B cell (primary cell): ENCODE data around the gene PARD3. TPM values are rescaled to one million over a fixed set of nuclear protein-coding genes. Genes with fewer than 3 reads are reported as not detected.

Experiments used
- ATAC-seq: fragments of 200-7000 bp; cut with Tn5 transposase; one replicate; pipeline ENCODE4 v1.10.0; 2021; ENCODE audit warnings: low read depth, mild to moderate bottlenecking, moderate number of reproducible peaks, moderate library complexity
- CTCF ChIA-PET: fragments of 350-600 bp; sonication (Branson Sonifier 250); formaldehyde crosslinking; loops from one replicate; lab custom pipeline; 2021; ENCODE audit warnings: antibody characterized with exemption, inconsistent platforms; lab: Charles Lee
- POLR2A ChIA-PET: fragments of 350-600 bp; sonication (Branson Sonifier 250); formaldehyde crosslinking; loops from one replicate; lab custom pipeline; 2021; ENCODE audit warnings: antibody characterized with exemption; lab: Charles Lee
- DNase-seq: peaks from one replicate; pipeline ENCODE4 v3.0.0; 2013
- H2AFZ ChIP-seq: 2 replicates; pipeline ENCODE4 v1.6.1; 2012; ENCODE audit warnings: mild to moderate bottlenecking, low read depth, low read length; ENCODE audit not compliant: insufficient read depth, poor library complexity, severe bottlenecking
- H3K27ac ChIP-seq, 2 donors: 1 replicate in 1 of 2; 2 replicates in 1 of 2; pipeline ENCODE4 v1.5.1; 2012 to 2013; ENCODE audit warnings: low read length in 2 of 2, mild to moderate bottlenecking in 2 of 2, moderate library complexity in 1 of 2
- H3K27me3 ChIP-seq, 4 experiments: fragments of 200-600 bp in 1 of 4; sonication (generic) in 1 of 4; replicated peaks in 1 of 4; 1 replicate in 2 of 4; 2 replicates in 2 of 4; pipeline versions ENCODE4 v1.6.1 to v1.7.0; 2013 to 2016; ENCODE audit warnings: low read length in 3 of 4, mild to moderate bottlenecking in 2 of 4, mixed read lengths in 1 of 4, moderate library complexity in 1 of 4; ENCODE audit not compliant: insufficient read depth in 4 of 4, control insufficient read depth in 3 of 4; ENCODE audit errors: control extremely low read depth in 1 of 4
- H3K36me3 ChIP-seq, 2 experiments: replicated peaks in 1 of 2; 1 replicate in 1 of 2; 2 replicates in 1 of 2; pipeline versions ENCODE4 v1.6.1 to v1.7.1; 2013; ENCODE audit warnings: low read length in 1 of 2; ENCODE audit not compliant: insufficient read depth in 2 of 2, control insufficient read depth in 1 of 2; ENCODE audit errors: control extremely low read depth in 1 of 2, extremely low read depth in 1 of 2
- H3K4me1 ChIP-seq, 2 donors: fragments of 200-600 bp in 1 of 2; sonication (generic) in 1 of 2; 1 replicate in 1 of 2; 2 replicates in 1 of 2; pipeline versions ENCODE4 v1.5.1 to v1.6.1; 2013 to 2017; ENCODE audit warnings: low read length in 2 of 2; ENCODE audit not compliant: control insufficient read depth in 2 of 2, insufficient read depth in 2 of 2
- H3K4me2 ChIP-seq: replicated peaks from 2 replicates; pipeline ENCODE3; 2012; ENCODE audit warnings: mild to moderate bottlenecking, low read depth, low read length; ENCODE audit not compliant: poor library complexity, severe bottlenecking
- H3K4me3 ChIP-seq, 5 experiments: fragments of 200-600 bp in 1 of 5; sonication (generic) in 1 of 5; 1 replicate in 3 of 5; 2 replicates in 2 of 5; pipeline versions ENCODE4 v1.5.1 to v1.7.0; 2011 to 2016; ENCODE audit warnings: low read length in 4 of 5, mild to moderate bottlenecking in 4 of 5, low read depth in 2 of 5, control low read depth in 1 of 5, moderate library complexity in 1 of 5; ENCODE audit not compliant: insufficient read depth in 1 of 5; ENCODE audit errors: control extremely low read depth in 1 of 5, extremely low read depth in 1 of 5
- H3K79me2 ChIP-seq: fragments of 200-600 bp; sonication (generic); one replicate; pipeline ENCODE4 v1.6.0; 2016; ENCODE audit warnings: low read length; ENCODE audit not compliant: control insufficient read depth, insufficient read depth
- H3K9ac ChIP-seq: fragments of 200-600 bp; sonication (generic); 2 replicates; pipeline ENCODE4 v1.6.1; 2017; ENCODE audit warnings: mild to moderate bottlenecking, low read length, moderate library complexity
- H3K9me3 ChIP-seq, 3 donors: one replicate each; pipeline versions ENCODE4 v1.6.1 to v1.7.1; 2013; ENCODE audit warnings: low read length in 2 of 3; ENCODE audit not compliant: control insufficient read depth in 2 of 3, insufficient read depth in 1 of 3; ENCODE audit errors: control extremely low read depth in 1 of 3
- H4K20me1 ChIP-seq: 2 replicates; pipeline ENCODE4 v1.6.0; 2012; ENCODE audit warnings: mild to moderate bottlenecking, low read length; ENCODE audit not compliant: insufficient read depth, control insufficient read depth, poor library complexity, severe bottlenecking
- H3K27ac Mint-ChIP-seq: one replicate; pipeline ENCODE4 v1.8.0; 2021; ENCODE audit warnings: mixed read lengths
- H3K27me3 Mint-ChIP-seq: one replicate; pipeline ENCODE4 v1.8.0; 2021; ENCODE audit warnings: mixed read lengths
- H3K4me1 Mint-ChIP-seq: one replicate; pipeline ENCODE4 v1.8.0; 2021; ENCODE audit warnings: mixed read lengths
- H3K4me3 Mint-ChIP-seq: one replicate; pipeline ENCODE4 v1.8.0; 2021; ENCODE audit warnings: mixed read lengths
- H3K9me3 Mint-ChIP-seq: one replicate; pipeline ENCODE4 v1.8.0; 2022; ENCODE audit warnings: mixed read lengths; ENCODE audit not compliant: insufficient read depth
- CTCF ChIP-seq: fragments of 200-600 bp; IDR thresholded peaks from one replicate; pipeline ENCODE4 v1.8.0; 2022; ENCODE audit warnings: antibody characterized with exemption, mild to moderate bottlenecking
- EZH2 ChIP-seq: IDR thresholded peaks from 2 replicates; pipeline ENCODE4 v1.6.1; 2012; ENCODE audit warnings: borderline replicate concordance, low read depth, mild to moderate bottlenecking, moderate library complexity, low read length; ENCODE audit not compliant: insufficient read depth, poor library complexity, severe bottlenecking
- WGBS: methylation state at CpG from one replicate; pipeline ENCODE4 v1.1.5; 2013; ENCODE audit warnings: missing lambda C conversion rate; ENCODE audit not compliant: insufficient coverage; 5-methylcytosine and 5-hydroxymethylcytosine counted together
- intact Hi-C: fragments of 100-400 bp; cut with micrococcal nuclease; formaldehyde crosslinking; loops from one replicate; pipeline ENCODE4 v1.10.0; 2022
- polyA plus RNA-seq: library from polyadenylated mRNA; depleted of rRNA; stranded (reverse); fragments of >200 nt; gene quantifications from 2 replicates; pipeline ENCODE4 v1.2.3, GENCODE V29; 2012
- total RNA-seq, 2 donors: library from RNA; stranded (reverse); fragments of 120-200 nt in 1 of 2; gene quantifications; 1 replicate in 1 of 2; 2 replicates in 1 of 2; pipeline versions ENCODE4 v1.2.3 to v1.2.4, GENCODE V29; 2013 to 2022

PARD3 gene
- total and polyA plus RNA-seq, 2 donors (not counting 1 experiment from before 2014, with no cell fraction given) = not detected

- Histone ChIP-seq H3K27me3 (no peaks in the 10 kb centered on the region), H3K4me3 (no peak overlapping the region), H2AFZ (no peak overlapping the region), H3K9ac (no peak overlapping the region), H3K4me1 (no peaks in the 10 kb centered on the region), H4K20me1 (no peaks in the 10 kb centered on the region), H3K79me2 (no peaks in the 10 kb centered on the region), H3K27ac (no peak overlapping the region), H3K9me3 (no peaks in the 10 kb centered on the region), H3K4me2 (no peak overlapping the region), H3K36me3 (no peaks in the 10 kb centered on the region)
- Mint-ChIP-seq H3K4me1 (no peaks in the 10 kb centered on the region), H3K9me3 (no peaks in the 10 kb centered on the region), H3K27me3 (no peaks in the 10 kb centered on the region), H3K4me3 (no peak overlapping the region), H3K27ac (no peak overlapping the region)
- ChIA-PET CTCF (no interaction called here), POLR2A (no interaction called here)
- TF ChIP-seq CTCF (no peak), EZH2 (no peak)
- DNase-seq = no peak
- intact Hi-C loops = no loop called here
- 72% methylated on average over 2 of the region's 5 CpGs for WGBS
- no peak for ATAC-seq
Measured at GRCh38 chr10:34800624-34801023, 14.5 kb downstream of the PARD3 start.

DNA sequence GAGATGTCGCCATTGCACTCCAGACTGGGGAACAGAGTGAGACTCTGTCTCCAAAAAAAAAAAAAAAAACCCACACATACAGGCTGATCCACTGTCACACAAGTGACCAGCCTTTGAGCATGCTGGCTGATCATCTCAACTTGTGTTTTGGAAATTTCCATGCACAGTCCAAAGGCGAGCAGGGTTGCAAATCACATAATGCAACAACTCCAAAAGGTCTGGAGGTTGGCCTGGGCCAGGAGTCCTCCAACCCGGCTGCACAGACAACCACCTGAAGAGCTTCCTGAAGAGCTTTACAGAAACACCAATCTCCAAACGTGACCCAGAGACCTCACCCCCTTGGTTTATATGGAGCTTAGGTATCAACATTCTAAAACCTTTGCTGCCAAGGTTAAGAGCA lies 16.4 kb downstream of the PARD3 start:
- Mint-ChIP-seq H3K9me3 (no peaks in the 10 kb centered on the region), H3K27ac (no peak overlapping the region), H3K4me1 (no peaks in the 10 kb centered on the region), H3K4me3 (no peak overlapping the region), H3K27me3 (no peaks in the 10 kb centered on the region)
- Histone ChIP-seq H3K27ac (no peak overlapping the region), H3K79me2 (no peaks in the 10 kb centered on the region), H3K36me3 (no peaks in the 10 kb centered on the region), H3K9ac (no peak overlapping the region), H3K4me1 (no peaks in the 10 kb centered on the region), H3K9me3 (no peaks in the 10 kb centered on the region), H3K4me2 (no peak overlapping the region), H2AFZ (no peak overlapping the region), H3K27me3 (no peaks in the 10 kb centered on the region), H4K20me1 (no peaks in the 10 kb centered on the region), H3K4me3 (no peak overlapping the region)
- no peak for TF ChIP-seq CTCF
- TF ChIP-seq EZH2 = no peak
- no peak for ATAC-seq
- POLR2A ChIA-PET = no interaction called here
- 94% methylated on average over 4 of the region's 4 CpGs for WGBS
- CTCF ChIA-PET = no interaction called here
- no peak for DNase-seq
- intact Hi-C loops = no loop called here
